Measurements from ENCODE around the gene GASK1A.

GASK1A gene

GRCh38 chr3:42983927-42984326 lies 4.8 kb downstream of the GASK1A start:
- DNase-seq: no peak

GRCh38 chr3:42984701-42985100 lies 5.6 kb downstream of the GASK1A start:
- no peak for DNase-seq

GRCh38 chr3:42988097-42988496 lies 9.0 kb downstream of the GASK1A start:
- no peak for DNase-seq

DNA sequence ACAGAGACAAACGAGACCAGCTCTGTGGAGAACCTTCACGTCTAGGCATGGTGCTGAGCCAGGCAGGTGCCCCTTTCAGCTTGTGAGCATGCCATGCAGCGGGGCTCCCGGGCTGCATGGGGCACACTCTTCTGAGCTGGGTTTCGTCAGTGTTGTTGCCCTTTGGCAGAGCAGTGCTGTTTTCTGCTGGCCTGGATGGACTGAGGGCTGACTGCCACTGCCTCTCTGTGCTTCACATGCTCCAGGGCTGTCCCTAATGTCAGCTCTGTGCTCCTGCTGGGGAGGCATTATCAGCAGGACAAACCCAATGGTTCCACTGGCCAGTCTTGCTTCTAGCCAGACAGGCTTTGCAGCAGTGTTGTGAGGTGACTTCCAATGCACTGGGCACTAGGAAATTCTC lies 9.5 kb downstream of the GASK1A start:
- no peak for DNase-seq

GRCh38 chr3:42991341-42992315 lies 12.5 kb downstream of the GASK1A start:
- no peak for DNase-seq

DNA sequence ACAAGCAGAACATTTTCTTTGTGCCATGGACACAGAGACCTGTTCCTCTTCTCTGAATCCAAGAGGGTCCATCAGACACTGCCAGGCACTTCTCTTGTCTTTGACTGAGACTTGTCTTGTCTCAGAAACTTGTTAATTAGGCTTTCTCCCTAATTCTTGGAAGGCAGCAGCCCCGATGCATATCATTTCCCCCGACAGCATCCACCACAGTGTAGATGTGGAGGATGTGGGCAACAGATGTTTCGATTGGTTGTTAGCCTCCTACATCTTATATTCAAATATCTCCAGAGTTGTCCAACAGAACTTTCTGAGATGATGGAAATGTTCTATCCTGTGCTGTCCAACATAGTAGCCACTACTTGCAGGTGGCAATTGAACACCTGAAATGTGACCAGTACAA lies 15.5 kb downstream of the GASK1A start:
- no peak for DNase-seq

GRCh38 chr3:42996021-42996420 lies 16.9 kb downstream of the GASK1A start:
- no peak for DNase-seq

GRCh38 chr3:42996633-42997075 lies 17.5 kb downstream of the GASK1A start:
- no peak for DNase-seq

DNA sequence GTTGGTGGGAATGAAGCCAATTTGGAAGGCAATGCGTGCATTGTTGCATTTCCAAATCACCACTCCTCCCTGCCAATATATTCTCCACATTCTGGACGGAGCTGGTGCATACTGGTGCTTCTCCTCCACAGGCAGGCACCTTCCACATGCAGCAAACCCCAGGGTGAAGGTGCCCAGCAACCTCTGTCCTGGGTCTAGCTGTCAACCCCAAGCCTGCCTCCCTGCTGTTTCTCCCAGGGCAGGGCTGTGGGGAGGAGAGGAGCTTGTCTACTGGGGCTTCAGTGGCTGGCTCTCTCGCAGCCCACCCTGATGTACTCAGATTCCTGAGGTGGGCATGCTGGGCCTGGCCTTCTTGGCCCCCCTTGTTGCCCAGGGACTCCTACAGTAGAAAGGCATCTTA lies 20.1 kb downstream of the GASK1A start:
- DNase-seq: no peak

DNA sequence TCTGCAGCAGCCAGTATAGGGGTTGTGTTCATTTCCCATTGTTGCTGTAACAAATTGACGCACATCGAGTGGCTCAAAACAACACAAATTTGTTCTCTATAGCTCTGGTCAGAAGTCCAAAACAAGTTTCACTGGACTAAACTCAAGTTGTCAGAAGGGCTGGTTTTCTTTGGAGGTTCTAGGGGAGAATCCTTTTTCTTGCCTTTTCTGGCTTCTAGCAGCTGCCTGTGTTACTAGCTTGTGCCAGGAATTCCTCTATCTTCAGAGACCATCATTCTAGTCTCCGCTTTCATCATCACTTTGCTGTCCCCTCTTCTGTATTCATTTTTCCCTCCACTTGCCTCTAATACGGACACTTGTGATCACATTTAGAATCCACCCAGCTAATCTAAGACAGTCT lies 20.5 kb downstream of the GASK1A start:
- DNase-seq: no peak

DNA sequence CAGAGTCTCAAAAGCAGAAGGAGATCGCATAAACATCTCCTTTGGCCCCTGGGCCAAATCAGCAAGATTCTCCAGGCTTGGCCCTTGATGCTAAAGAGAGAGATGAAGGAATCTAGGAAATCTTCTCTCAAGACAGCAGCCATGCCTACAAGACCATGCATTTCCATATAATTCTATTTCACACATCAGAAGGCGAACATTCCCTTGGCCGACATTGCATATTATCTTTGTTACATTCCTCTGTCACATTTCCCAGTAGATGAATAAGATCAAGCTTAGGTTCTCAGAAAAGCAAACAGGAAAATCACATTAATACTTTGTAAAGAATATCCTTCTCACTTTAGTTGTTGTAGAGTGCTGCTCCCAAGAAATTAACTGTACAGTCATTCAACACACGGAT lies 21.3 kb downstream of the GASK1A start:
- no peak for DNase-seq

DNA sequence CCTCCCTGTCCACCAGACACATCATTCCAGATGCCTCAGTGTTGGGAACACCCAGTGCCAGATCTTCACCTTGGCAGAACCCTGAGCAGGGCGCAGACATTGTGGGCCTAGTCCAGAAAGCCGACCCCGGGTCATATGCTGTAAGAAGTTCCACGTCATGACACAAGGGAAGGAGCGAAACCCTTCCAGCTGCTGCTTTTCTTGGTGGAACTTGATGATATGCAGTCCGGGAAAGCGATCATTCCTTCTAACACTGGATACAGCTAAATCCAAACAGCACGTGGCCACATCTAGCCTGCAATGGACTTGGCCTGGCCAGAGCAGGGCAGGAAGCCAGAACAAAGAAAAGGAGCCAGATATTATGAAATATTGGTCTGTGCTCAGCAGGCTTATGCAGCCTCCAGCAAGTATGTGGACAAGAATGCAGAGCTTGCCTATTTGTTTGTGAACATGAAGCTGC lies 22.0 kb downstream of the GASK1A start:
- no peak for DNase-seq

- DNase-seq: no peak
Observed at GRCh38 chr3:43001556-43002121, 22.5 kb downstream of the GASK1A start.

DNA sequence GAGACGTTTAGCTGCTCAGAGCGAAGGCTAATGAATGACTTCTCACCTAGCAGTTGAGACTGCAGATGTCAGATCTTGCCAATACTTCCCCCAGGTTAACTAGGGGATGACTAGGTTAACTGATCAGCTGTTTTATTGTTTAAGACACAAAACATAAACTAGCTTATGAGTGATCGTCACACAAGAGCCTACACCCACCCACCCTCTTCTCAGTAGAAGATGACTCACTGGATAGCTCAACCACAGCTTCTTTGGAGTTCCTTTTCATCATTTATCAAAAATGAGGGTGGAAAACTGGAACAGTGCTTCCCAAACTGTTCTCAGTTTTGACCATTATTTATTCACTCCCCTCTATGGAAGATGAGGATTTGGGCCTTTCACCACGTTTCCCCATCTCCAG lies 25.2 kb downstream of the GASK1A start:
- no peak for DNase-seq

- DNase-seq: no peak
Observed at GRCh38 chr3:43005253-43005652, 26.1 kb downstream of the GASK1A start.

- no peak for DNase-seq
Observed at GRCh38 chr3:43005981-43006380, 26.9 kb downstream of the GASK1A start.

DNA sequence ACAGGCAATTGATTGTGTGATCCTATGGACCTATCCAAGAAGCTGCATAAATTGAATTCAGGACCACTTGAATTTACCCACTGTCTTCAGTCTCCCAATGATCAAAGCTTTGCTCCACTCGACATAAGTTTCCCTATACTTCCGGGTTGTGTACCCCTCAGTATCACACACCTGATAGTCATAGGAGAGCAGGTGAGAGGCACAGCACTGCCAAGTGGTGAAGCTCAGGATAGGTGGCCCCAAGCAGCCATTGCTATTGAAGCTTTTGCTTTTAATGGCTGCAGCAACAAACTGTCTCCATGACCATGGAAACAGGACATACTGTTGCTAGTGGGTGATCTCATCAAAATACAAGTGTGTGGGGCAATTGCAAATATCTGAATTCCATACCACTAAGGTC lies 27.7 kb downstream of the GASK1A start:
- DNase-seq: no peak

DNA sequence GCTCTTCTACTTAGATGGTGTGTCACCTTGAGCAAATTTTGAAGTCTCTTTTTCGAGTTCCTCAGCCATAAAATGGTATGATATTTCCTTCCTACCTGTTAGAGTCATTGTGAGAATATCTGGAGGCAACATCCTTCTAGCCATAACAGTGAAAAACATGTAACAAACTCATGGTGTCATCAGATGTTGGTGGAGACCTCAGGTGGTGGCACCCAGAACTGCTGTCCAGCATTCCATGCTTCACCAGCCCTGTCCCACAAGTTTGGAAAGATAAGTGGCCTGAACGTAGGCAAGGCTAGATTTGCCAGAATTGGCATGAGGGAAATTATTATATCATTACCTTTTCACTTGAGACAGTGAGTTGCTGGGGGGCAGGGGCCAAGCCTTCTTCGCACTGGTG lies 30.4 kb downstream of the GASK1A start:
- DNase-seq: no peak

DNA sequence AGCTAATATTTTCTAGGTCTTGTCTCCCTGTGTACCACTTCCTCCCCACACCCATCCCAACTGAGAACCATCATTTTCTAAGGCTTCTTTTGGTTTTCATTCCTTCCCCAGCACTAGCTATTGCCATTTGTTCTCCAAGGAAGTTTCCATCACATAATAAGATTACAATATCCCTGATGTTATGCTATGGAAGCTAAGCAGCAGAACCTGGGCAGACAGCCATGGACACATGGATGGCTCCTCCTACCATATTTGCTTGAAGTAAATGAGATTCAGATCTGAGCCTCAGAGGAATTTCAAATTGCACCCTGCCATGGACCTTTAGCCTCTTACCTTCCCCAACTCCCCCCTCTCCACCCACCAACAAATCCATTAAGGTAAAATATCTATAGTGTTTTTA lies 31.5 kb downstream of the GASK1A start:
- no peak for DNase-seq

GRCh38 chr3:43011638-43012037 lies 32.5 kb downstream of the GASK1A start:
- peak in 1 of 2 donors; percentile 21 for DNase-seq

DNA sequence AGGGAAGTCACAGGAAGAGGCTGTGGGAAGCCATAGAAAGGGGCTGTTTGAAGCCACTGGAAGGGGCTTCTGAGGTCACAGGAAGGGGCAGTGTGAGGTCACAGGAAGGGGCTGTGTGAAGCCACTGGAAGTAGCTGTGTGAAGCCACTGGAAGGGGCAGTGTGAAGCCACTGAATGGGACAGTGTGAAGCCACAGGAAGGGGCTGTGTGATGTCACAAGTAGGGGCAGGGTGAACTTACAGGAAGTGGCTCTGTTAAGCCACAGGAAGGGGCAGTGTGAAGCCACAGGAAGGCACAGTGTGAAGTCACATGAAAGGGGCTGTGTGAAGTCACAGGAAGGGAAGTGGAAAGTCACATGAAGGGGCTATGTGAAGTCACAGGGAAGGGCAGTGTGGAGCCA lies 33.1 kb downstream of the GASK1A start:
- DNase-seq: peak in 1 of 2 donors; percentile 12

DNA sequence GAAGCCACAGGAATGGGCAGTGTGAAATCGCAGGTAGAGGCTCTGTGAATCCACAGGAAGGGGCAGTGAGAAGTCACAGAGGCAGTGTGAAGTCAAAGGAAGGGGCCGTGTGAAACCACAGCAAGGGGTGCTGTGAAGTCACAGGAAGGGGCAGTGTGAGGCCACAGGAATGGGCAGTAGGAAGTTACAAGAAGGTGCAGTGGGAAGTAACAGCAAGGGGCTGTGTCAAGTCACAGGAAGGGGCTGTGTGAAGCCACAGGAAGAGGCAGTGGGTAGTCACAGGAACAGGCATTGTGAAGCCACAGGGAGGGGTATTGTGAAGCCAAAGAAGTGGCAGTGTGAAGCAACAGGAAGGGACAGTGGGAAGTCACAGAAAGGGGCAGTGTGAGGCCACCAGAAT lies 34.1 kb downstream of the GASK1A start:
- DNase-seq: no peak

DNA sequence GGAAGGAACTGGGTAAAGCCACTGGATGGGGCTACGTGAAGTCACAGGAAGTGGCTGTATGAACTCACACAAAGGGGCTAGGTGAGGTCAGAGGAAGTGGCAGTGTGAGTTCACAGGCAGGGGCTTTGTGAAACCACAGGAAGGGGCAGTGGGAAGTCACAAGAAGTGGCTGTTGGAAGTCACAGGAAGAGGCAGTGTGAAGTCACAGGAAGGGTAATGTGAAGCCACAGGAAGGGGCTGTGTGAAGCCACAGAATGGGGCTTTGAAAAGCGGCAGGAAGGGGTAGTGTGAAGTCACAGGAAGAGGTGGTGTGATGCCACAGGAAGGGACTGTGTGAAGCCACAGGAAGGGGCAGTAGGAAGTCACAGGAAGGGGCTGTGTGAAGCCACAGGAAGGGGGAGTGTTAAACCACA lies 34.6 kb downstream of the GASK1A start:
- DNase-seq: peak; percentile 45 to 62

DNA sequence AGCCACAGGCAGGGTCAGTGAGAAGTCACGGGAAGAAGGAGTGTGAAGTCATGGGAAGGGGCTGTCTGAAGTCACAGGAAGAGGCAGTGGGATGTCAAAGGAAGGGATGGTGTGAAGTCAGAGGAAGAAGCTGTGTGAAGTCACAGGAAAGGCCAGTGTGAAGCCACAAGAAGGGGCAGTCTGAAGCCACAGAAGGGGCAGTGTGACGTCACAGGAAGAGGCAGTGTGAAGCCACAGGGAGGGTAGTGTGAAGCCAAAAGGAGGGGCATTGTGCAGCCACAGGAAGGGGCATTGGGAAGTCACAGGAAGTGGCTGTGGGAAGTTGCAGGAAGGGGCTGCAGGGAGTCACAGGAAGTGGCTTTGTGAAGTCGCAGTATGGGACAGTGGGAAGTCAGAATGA lies 35.1 kb downstream of the GASK1A start:
- DNase-seq: no peak

All from CD4-positive, alpha-beta T cell treated with Interleukin-1 beta for 1 hour (primary cell).